Thyroid gland (tissue), 4 donors: ENCODE data around the gene UCHL1.

Source experiments
- POLR2A ChIP-seq, 2 donors: fragments of 450-650 bp; IDR thresholded peaks; one replicate each; pipeline ENCODE4 v1.6.1; 2017; ENCODE audit warnings: antibody characterized with exemption in 2 of 2, mild to moderate bottlenecking in 2 of 2, moderate library complexity in 1 of 2
- TF ChIP-seq, protein P1 (sequence below), 6 experiments: fragments of 200-600 bp in 3 of 6; fragments of 450-650 bp in 3 of 6; sonication (generic) in 3 of 6; IDR thresholded peaks; one replicate each; pipeline ENCODE4 v1.5.1; 2016 to 2019; ENCODE audit warnings: antibody characterized with exemption in 6 of 6, mild to moderate bottlenecking in 2 of 6, inconsistent platforms in 1 of 6, moderate library complexity in 1 of 6

DNA sequence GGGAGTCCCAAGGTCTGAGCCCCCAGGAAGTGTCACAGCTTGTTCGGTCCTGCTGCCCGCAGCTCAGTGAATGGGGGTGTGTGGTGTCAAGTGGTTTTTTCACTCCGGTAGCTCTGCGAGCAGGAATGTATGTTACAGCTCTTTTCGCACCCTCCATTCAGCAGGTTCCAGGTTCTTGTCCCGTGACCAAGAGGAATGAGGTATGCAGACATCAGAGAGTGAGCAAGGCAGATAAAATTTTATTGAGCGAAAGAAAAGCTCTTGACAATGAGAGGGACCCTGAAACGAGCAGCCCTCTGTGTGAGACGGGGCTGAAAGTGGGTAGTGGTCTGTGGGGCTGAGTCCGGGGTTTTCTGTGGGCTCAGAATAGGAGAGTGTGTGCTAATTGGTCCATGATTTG is 31.5 kb downstream of the UCHL1 start:
- TF ChIP-seq POLR2A (IDR thresholded peaks at IDR 0.05): no peak
- TF ChIP-seq, protein P1, sequence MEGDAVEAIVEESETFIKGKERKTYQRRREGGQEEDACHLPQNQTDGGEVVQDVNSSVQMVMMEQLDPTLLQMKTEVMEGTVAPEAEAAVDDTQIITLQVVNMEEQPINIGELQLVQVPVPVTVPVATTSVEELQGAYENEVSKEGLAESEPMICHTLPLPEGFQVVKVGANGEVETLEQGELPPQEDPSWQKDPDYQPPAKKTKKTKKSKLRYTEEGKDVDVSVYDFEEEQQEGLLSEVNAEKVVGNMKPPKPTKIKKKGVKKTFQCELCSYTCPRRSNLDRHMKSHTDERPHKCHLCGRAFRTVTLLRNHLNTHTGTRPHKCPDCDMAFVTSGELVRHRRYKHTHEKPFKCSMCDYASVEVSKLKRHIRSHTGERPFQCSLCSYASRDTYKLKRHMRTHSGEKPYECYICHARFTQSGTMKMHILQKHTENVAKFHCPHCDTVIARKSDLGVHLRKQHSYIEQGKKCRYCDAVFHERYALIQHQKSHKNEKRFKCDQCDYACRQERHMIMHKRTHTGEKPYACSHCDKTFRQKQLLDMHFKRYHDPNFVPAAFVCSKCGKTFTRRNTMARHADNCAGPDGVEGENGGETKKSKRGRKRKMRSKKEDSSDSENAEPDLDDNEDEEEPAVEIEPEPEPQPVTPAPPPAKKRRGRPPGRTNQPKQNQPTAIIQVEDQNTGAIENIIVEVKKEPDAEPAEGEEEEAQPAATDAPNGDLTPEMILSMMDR (IDR thresholded peaks at IDR 0.05): no peak
